Nasal cavity respiratory epithelium epithelial cell of viscerocranial mucosa (primary cell): ENCODE data around the gene IGFL4. TPM values are rescaled to one million over a fixed set of nuclear protein-coding genes. Genes with fewer than 3 reads are reported as not detected.

Experiments used
- total RNA-seq: library from RNA; depleted of rRNA; stranded (reverse); fragments of >200 nt; gene quantifications from 2 replicates; pipeline ENCODE4 v1.2.3, GENCODE V29; 2014

IGFL4 gene
- total RNA-seq: not detected in 2 replicates

GRCh38 chr19:46040952-46041500, at the start of gene IGFL4:
Gene IGFL4 (minus strand): TSS chr19:46041002. CDS start chr19:46040962, 40 bp downstream.

GRCh38 chr19:46022431-46023310, 18.1 kb downstream of the IGFL4 start, which contains the start of gene PGLYRP1:
Gene PGLYRP1 (minus strand): TSS chr19:46023053. CDS start chr19:46023021, 32 bp downstream.

GRCh38 chr19:45994998-45995714, 45.6 kb downstream of the IGFL4 start, which contains the start of gene CCDC61:
Gene CCDC61 (plus strand): TSS chr19:45995467. CDS start chr19:46003019, 7,552 bp downstream.

Other genes starting within 250 kb of the IGFL4 start
- gene DMWD, start 248.2 kb downstream of the IGFL4 start, total RNA-seq: 32.1 and 32.5 TPM in 2 replicates
- gene RSPH6A, start 225.7 kb downstream of the IGFL4 start, total RNA-seq: under 0.01 and 0.07 TPM in 2 replicates
- gene SYMPK, start 177.9 kb downstream of the IGFL4 start, total RNA-seq: 27.7 and 56.0 TPM in 2 replicates
- not detected in 2 replicates for gene FOXA3, start 176.7 kb downstream of the IGFL4 start, total RNA-seq
- gene IRF2BP1, start 154.9 kb downstream of the IGFL4 start, total RNA-seq: 17.8 and 20.8 TPM in 2 replicates
- 1.0 and 2.3 TPM in 2 replicates for gene MYPOP, start 138.4 kb downstream of the IGFL4 start, total RNA-seq
- gene NANOS2, start 126.2 kb downstream of the IGFL4 start, total RNA-seq: not detected in 2 replicates
- not detected in 2 replicates for gene NOVA2, start 67.1 kb downstream of the IGFL4 start, total RNA-seq
- 4.9 and 12.3 TPM in 2 replicates for gene CCDC61, start 45.5 kb downstream of the IGFL4 start, total RNA-seq
- gene PGLYRP1, start 17.9 kb downstream of the IGFL4 start, total RNA-seq: not detected in 2 replicates
- not detected in 2 replicates for gene IGFL3, start 83.7 kb upstream of the IGFL4 start, total RNA-seq
- 2.4 TPM in 1 of 2 replicates, not detected in the other for gene IGFL2, start 107.2 kb upstream of the IGFL4 start, total RNA-seq
- gene IGFL1, start 188.7 kb upstream of the IGFL4 start, total RNA-seq: under 0.01 TPM in 1 of 2 replicates, not detected in the other